ENCODE measurements around the gene CELA2A. TPM values are rescaled to one million over a fixed set of nuclear protein-coding genes. Genes with fewer than 3 reads are reported as not detected.

Gene CELA2A
- total and polyA plus RNA-seq, 2 donors (not counting 3 experiments of a cell fraction or from before 2014, with no cell fraction given): not detected

DNA sequence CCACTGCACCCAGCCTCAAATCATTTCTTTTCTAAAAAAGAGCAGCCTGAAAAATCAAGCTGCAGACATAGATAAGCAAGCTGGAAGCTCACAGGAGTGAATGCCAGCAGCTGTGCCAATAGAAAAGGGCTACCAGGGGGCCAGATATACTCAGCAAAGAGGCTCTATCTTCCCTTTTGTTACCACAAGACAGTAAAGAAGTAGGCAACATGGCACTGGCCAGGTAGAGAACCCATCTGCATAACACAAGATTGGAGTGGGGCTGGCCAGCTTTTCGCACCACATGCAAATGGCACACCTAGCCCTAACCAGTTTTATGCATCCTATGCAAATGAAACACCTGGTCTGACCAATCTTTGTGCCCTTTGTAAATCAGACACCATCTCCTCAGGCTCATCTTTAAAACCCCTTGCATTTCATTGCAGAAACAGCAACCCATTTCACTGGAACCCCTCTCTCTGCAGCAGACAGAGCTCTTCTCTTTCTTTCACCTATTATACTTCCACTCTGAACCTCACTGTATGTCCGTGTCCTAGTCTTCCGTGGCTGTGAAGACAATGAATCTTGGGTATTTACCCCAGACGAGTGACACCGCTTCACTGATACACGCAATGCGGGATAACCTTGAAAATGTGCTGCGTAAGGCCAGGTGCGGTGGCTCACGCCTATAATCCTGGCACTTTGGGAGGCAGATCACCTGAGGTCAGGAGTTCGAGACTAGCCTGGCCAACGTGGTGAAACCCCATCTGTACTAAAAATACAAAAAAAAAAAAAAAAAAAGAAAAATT lies 52.4 kb downstream of the CELA2A start:
- Histone ChIP-seq H3K36me3 (ENCODE audit: control insufficient read depth in 2 of 2, extremely low read depth in 1 of 2, insufficient read depth in 2 of 2, low read length in 2 of 2) (no peaks in the 10 kb centered on the region), H2AFZ (ENCODE audit: low read depth, low read length) (no peak overlapping the region), H3K27me3 (ENCODE audit: control insufficient read depth in 2 of 2, insufficient read depth in 2 of 2, low read length in 2 of 2) (no peaks in the 10 kb centered on the region), H3K79me2 (ENCODE audit: control insufficient read depth, insufficient read depth, low read length) (no peaks in the 10 kb centered on the region), H3K4me2 (ENCODE audit: insufficient read depth, low read length) (no peak overlapping the region), H3K4me3 (replicated peaks in 1 of 3; ENCODE audit: insufficient read depth in 1 of 3, low read depth in 1 of 3, low read length in 3 of 3) (no peak overlapping the region), H3K4me1 (ENCODE audit: control insufficient read depth, extremely low read depth, insufficient read depth, low read length) (no peaks in the 10 kb centered on the region), H3K9me1 (replicated peaks; ENCODE audit: control insufficient read depth, extremely low read depth, insufficient read depth, low read length) (no peaks in the 10 kb centered on the region), H4K20me1 (replicated peaks; ENCODE audit: control insufficient read depth, extremely low read depth, insufficient read depth, low read length) (no peaks in the 10 kb centered on the region), H3K9ac (replicated peaks; ENCODE audit: extremely low read depth, insufficient read depth, low read length) (no peak overlapping the region), H3K27ac (ENCODE audit: insufficient read depth, low read depth, low read length) (no peak overlapping the region), H3K9me3 (replicated peaks; ENCODE audit: control insufficient read depth, insufficient read depth, low read length) (no peaks in the 10 kb centered on the region)
- DNase-seq (ENCODE audit: low read depth, low spot score) (no peak), FAIRE-seq (no peak)
- intact Hi-C loops (cut with micrococcal nuclease) (no loop called here), dilution Hi-C loops (cut with MboI; ENCODE audit: extremely low pct_ligation_motif_present, low sequenced_read_pairs) (no loop called here)
- TF ChIP-seq, protein P1, sequence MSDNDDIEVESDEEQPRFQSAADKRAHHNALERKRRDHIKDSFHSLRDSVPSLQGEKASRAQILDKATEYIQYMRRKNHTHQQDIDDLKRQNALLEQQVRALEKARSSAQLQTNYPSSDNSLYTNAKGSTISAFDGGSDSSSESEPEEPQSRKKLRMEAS (IDR thresholded peaks at IDR 0.05; ENCODE audit: insufficient read depth, insufficient read length): no peak
- no peak for TF ChIP-seq JUN (IDR thresholded peaks at IDR 0.05; ENCODE audit: borderline replicate concordance, insufficient read depth, insufficient read length, low read depth)
- no peak for TF ChIP-seq GATA2 (IDR thresholded peaks at IDR 0.05; ENCODE audit: insufficient read depth, insufficient read length, low read depth, low read length)
- TF ChIP-seq EZH2 (IDR thresholded peaks at IDR 0.05; ENCODE audit: borderline replicate concordance, low read depth, low read length, severe bottlenecking): no peak
- no peak for TF ChIP-seq POLR2AphosphoS5 (IDR thresholded peaks at IDR 0.05; ENCODE audit: insufficient read depth, low read depth, low read length)
- no peak for TF ChIP-seq MYC (IDR thresholded peaks at IDR 0.05; ENCODE audit: low read depth, low read length)
- no peak for TF ChIP-seq POLR2A (IDR thresholded peaks at IDR 0.05; ENCODE audit: low read depth, low read length)
- TF ChIP-seq CTCF (IDR thresholded peaks at IDR 0.05; ENCODE audit: extremely low read depth in 1 of 2, insufficient read depth in 1 of 2, low read depth in 1 of 2, low read length in 2 of 2): no peak
- TF ChIP-seq FOS (IDR thresholded peaks at IDR 0.05; ENCODE audit: borderline replicate concordance, insufficient read depth, low read length): no peak
- no TSS peak for BruUV-seq (replicated peaks)
- CTCF ChIA-PET: interaction anchor here (0.6 kb wide), 1 partner anchor 9 kb away, joined by 3 read pairs; no protein-coding TSS in a partner anchor
- POLR2A ChIA-PET: no interaction called here

All from endothelial cell of umbilical vein (primary cell).